ENCODE results near the gene BACH2.

DNA sequence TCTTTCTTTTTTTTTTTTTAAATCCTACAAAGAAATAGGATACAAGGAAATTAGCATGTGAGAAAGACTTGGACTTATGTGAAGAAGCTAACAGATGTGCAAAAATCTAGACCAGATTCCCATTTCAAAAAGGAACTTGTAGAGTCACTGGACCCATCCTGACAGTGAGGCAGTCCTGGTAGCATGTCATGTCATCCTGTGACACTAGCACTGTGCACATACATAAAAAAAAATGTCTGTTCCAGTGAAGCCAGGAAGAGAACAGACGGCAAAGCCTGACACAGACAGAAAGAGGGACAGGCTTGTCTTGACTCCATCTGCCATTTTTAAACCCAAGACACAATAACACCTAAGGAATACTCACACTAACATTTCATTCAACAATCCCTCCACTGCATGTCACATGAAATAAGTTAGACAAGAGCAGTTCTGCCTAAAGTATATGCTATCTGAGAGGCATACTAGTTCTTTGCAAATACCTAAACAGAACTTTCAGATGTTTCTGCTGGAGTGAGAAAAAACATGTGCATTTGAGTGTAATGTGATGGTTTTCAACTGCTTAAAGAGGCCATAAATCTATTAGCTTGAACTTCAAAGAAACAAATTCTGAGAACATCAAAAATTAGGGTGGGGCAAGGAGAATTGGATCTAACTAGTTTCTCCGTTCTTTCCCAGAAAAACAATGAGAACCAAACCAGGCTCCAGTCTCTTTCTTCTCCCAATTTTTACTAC lies 159.6 kb downstream of the BACH2 start:
- no peak for TF ChIP-seq EZH2phosphoT487 (conservative IDR thresholded peaks at IDR 0.05; ENCODE audit: low read length)
- TF ChIP-seq, protein P1, sequence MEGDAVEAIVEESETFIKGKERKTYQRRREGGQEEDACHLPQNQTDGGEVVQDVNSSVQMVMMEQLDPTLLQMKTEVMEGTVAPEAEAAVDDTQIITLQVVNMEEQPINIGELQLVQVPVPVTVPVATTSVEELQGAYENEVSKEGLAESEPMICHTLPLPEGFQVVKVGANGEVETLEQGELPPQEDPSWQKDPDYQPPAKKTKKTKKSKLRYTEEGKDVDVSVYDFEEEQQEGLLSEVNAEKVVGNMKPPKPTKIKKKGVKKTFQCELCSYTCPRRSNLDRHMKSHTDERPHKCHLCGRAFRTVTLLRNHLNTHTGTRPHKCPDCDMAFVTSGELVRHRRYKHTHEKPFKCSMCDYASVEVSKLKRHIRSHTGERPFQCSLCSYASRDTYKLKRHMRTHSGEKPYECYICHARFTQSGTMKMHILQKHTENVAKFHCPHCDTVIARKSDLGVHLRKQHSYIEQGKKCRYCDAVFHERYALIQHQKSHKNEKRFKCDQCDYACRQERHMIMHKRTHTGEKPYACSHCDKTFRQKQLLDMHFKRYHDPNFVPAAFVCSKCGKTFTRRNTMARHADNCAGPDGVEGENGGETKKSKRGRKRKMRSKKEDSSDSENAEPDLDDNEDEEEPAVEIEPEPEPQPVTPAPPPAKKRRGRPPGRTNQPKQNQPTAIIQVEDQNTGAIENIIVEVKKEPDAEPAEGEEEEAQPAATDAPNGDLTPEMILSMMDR (IDR thresholded peaks at IDR 0.05; ENCODE audit: insufficient read depth, low read length, poor library complexity, severe bottlenecking): no peak
